Stimulated activated CD8-positive, alpha-beta memory T cell treated with anti-CD3 and anti-CD28 coated beads, Interleukin-7, amount 100 ng/mL, for 1 hour (primary cell): ENCODE data around the gene CIAPIN1.
A peak's percentile ranks its signal among the peaks of the same experiment; 100 is the strongest.

Experiments
- DNase-seq, 2 donors: peaks; one replicate each; pipeline ENCODE4 v3.0.0-alpha.2; 2020; ENCODE audit warnings: low read depth in 2 of 2

CIAPIN1 gene

GRCh38 chr16:57447186-57447962 lies at the start of gene CIAPIN1, which contains the start of gene COQ9:
TSS of gene CIAPIN1 (minus strand) at chr16:57447385. CDS start at chr16:57440928, 6,457 bp downstream.
TSS of gene COQ9 (plus strand) at chr16:57447479. CDS start at chr16:57447506, 27 bp downstream.
- DNase-seq: peak; percentile 81 to 82

- DNase-seq: no peak
Measured at GRCh38 chr16:57493767-57494166, 46.6 kb upstream of the CIAPIN1 start.

- no peak for DNase-seq
Measured at GRCh38 chr16:57489229-57489628, 42.0 kb upstream of the CIAPIN1 start.

GRCh38 chr16:57486858-57487834 lies 40.0 kb upstream of the CIAPIN1 start:
- DNase-seq: no peak

GRCh38 chr16:57485916-57486857 lies 39.0 kb upstream of the CIAPIN1 start, which contains the start of gene DOK4:
TSS of gene DOK4 (minus strand) at chr16:57486493. CDS start at chr16:57479507, 6,986 bp downstream.
- peak; percentile 57 to 68 for DNase-seq

- no peak for DNase-seq
Measured at GRCh38 chr16:57485091-57485915, 38.1 kb upstream of the CIAPIN1 start.

- no peak for DNase-seq
Measured at GRCh38 chr16:57484515-57485005, 37.4 kb upstream of the CIAPIN1 start.

GRCh38 chr16:57483725-57484514 lies 36.7 kb upstream of the CIAPIN1 start:
- no peak for DNase-seq

GRCh38 chr16:57482845-57483545 lies 35.8 kb upstream of the CIAPIN1 start:
- no peak for DNase-seq

GRCh38 chr16:57481421-57481820 lies 34.2 kb upstream of the CIAPIN1 start:
- DNase-seq: no peak

- no peak for DNase-seq
Measured at GRCh38 chr16:57480754-57481230, 33.6 kb upstream of the CIAPIN1 start.

GRCh38 chr16:57479976-57480753 lies 33.0 kb upstream of the CIAPIN1 start:
- DNase-seq: no peak

- no peak for DNase-seq
Measured at GRCh38 chr16:57479205-57479975, 32.2 kb upstream of the CIAPIN1 start.

- DNase-seq: no peak
Measured at GRCh38 chr16:57478396-57479204, 31.4 kb upstream of the CIAPIN1 start.

GRCh38 chr16:57477531-57478202 lies 30.5 kb upstream of the CIAPIN1 start:
- no peak for DNase-seq
